DND-41 (cell line): ENCODE data around the gene CEP112.

Source experiments
- ATAC-seq: fragments of 200-7000 bp; cut with Tn5 transposase; 3 replicates; pipeline ENCODE4 v1.9.1; 2021; ENCODE audit warnings: low read depth; ENCODE audit not compliant: insufficient read depth
- DNase-seq: peaks from one replicate; pipeline ENCODE4 v3.0.0-alpha.2; 2020
- H2AFZ ChIP-seq: 2 replicates; pipeline ENCODE4 v1.6.0; 2012; ENCODE audit warnings: low read depth, low read length
- H3K27ac ChIP-seq: 2 replicates; pipeline ENCODE4 v1.5.1; 2012; ENCODE audit warnings: low read length, inconsistent platforms
- H3K27me3 ChIP-seq: fragments of 200-600 bp; sonication (generic); 2 replicates; pipeline ENCODE4 v1.6.0; 2012; ENCODE audit warnings: low read length, mild to moderate bottlenecking, inconsistent platforms; ENCODE audit not compliant: insufficient read depth, poor library complexity
- H3K36me3 ChIP-seq: 2 replicates; pipeline ENCODE4 v1.5.1; 2012; ENCODE audit warnings: low read length, inconsistent platforms; ENCODE audit not compliant: insufficient read depth
- H3K4me1 ChIP-seq: 2 replicates; pipeline ENCODE4 v1.5.1; 2012; ENCODE audit warnings: mild to moderate bottlenecking, low read length; ENCODE audit not compliant: insufficient read depth
- H3K4me2 ChIP-seq: 2 replicates; pipeline ENCODE4 v1.6.0; 2012; ENCODE audit warnings: mild to moderate bottlenecking, moderate library complexity, low read length, inconsistent platforms; ENCODE audit not compliant: insufficient read depth
- H3K4me3 ChIP-seq, 2 experiments: fragments of 200-600 bp in 1 of 2; shearing (Covaris generic) in 1 of 2; 2 replicates each; pipeline ENCODE4 v1.5.1; 2012 to 2016; ENCODE audit warnings: inconsistent platforms in 2 of 2, low read length in 2 of 2, mild to moderate bottlenecking in 2 of 2, low read depth in 1 of 2, moderate library complexity in 1 of 2
- H3K79me2 ChIP-seq: 2 replicates; pipeline ENCODE4 v1.6.0; 2012; ENCODE audit warnings: low read length, inconsistent platforms; ENCODE audit not compliant: insufficient read depth
- H3K9ac ChIP-seq: 2 replicates; pipeline ENCODE4 v1.6.0; 2012; ENCODE audit warnings: low read depth, mild to moderate bottlenecking, inconsistent platforms, low read length, moderate library complexity
- H3K9me3 ChIP-seq: 2 replicates; pipeline ENCODE4 v1.5.1; 2012; ENCODE audit warnings: low read length, moderate library complexity, mild to moderate bottlenecking, inconsistent platforms; ENCODE audit not compliant: insufficient read depth, severe bottlenecking
- H4K20me1 ChIP-seq: 2 replicates; pipeline ENCODE4 v1.6.0; 2012; ENCODE audit warnings: low read length; ENCODE audit not compliant: insufficient read depth
- CTCF ChIP-seq: IDR thresholded peaks from 2 replicates; pipeline ENCODE4 v1.5.1; 2012; ENCODE audit warnings: borderline replicate concordance, low read length, moderate library complexity, mild to moderate bottlenecking; ENCODE audit not compliant: poor library complexity, severe bottlenecking; ENCODE audit errors: extremely low read depth
- EZH2 ChIP-seq: IDR thresholded peaks from 3 replicates; pipeline ENCODE4 v1.6.1; 2012; ENCODE audit warnings: borderline replicate concordance, low read depth, mild to moderate bottlenecking, moderate library complexity, low read length, inconsistent platforms; ENCODE audit not compliant: severe bottlenecking

CEP112 gene

GRCh38 chr17:65771704-65772103, 420.2 kb downstream of the CEP112 start:
- Histone ChIP-seq H4K20me1 (no peaks in the 10 kb centered on the region), H3K4me3 (no peak overlapping the region), H3K4me2 (no peak overlapping the region), H3K27me3 (no peaks in the 10 kb centered on the region), H3K79me2 (no peaks in the 10 kb centered on the region), H3K9me3 (no peaks in the 10 kb centered on the region), H3K27ac (no peak overlapping the region), H3K4me1 (peaks cover 12% of the 10 kb centered on the region), H2AFZ (no peak overlapping the region), H3K9ac (no peak overlapping the region), H3K36me3 (no peaks in the 10 kb centered on the region)
- DNase-seq (no peak), ATAC-seq (no peak)
- TF ChIP-seq EZH2 (no peak), CTCF (no peak)

GRCh38 chr17:65763786-65764185, 428.1 kb downstream of the CEP112 start:
- DNase-seq (no peak), ATAC-seq (no peak)
- Histone ChIP-seq H3K79me2 (no peaks in the 10 kb centered on the region), H3K27ac (no peak overlapping the region), H4K20me1 (no peaks in the 10 kb centered on the region), H3K4me2 (no peak overlapping the region), H3K9ac (no peak overlapping the region), H3K27me3 (no peaks in the 10 kb centered on the region), H2AFZ (no peak overlapping the region), H3K4me1 (no peaks in the 10 kb centered on the region), H3K9me3 (no peaks in the 10 kb centered on the region), H3K36me3 (no peaks in the 10 kb centered on the region), H3K4me3 (no peak overlapping the region)
- TF ChIP-seq EZH2 = no peak
- TF ChIP-seq CTCF = no peak

- no peak overlapping the region for H3K27ac ChIP-seq
- no peaks in the 10 kb centered on the region for H3K79me2 ChIP-seq
- no peak overlapping the region for H3K4me3 ChIP-seq
- no peaks in the 10 kb centered on the region for H3K36me3 ChIP-seq
- H2AFZ ChIP-seq = no peak overlapping the region
- no peak for DNase-seq
- H3K9me3 ChIP-seq = no peaks in the 10 kb centered on the region
- H4K20me1 ChIP-seq = no peaks in the 10 kb centered on the region
- no peaks in the 10 kb centered on the region for H3K4me1 ChIP-seq
- no peak for ATAC-seq
- H3K27me3 ChIP-seq = no peaks in the 10 kb centered on the region
- no peak overlapping the region for H3K4me2 ChIP-seq
- TF ChIP-seq EZH2 = no peak
- TF ChIP-seq CTCF = no peak
- no peak overlapping the region for H3K9ac ChIP-seq
Observed at GRCh38 chr17:65762973-65763372, 429.0 kb downstream of the CEP112 start.

- no peak for DNase-seq
- Histone ChIP-seq H4K20me1 (no peaks in the 10 kb centered on the region), H3K9ac (no peak overlapping the region), H3K9me3 (no peaks in the 10 kb centered on the region), H3K4me3 (no peak overlapping the region), H2AFZ (no peak overlapping the region), H3K4me1 (no peaks in the 10 kb centered on the region), H3K27ac (no peak overlapping the region), H3K4me2 (no peak overlapping the region), H3K27me3 (no peaks in the 10 kb centered on the region), H3K36me3 (no peaks in the 10 kb centered on the region), H3K79me2 (no peaks in the 10 kb centered on the region)
- no peak for ATAC-seq
- TF ChIP-seq EZH2 (no peak), CTCF (no peak)
Observed at GRCh38 chr17:65759532-65759931, 432.4 kb downstream of the CEP112 start.
